ENCODE results near the gene UGT1A6.

Gene UGT1A6

GRCh38 chr2:233671290-233672161, 21.2 kb upstream of the UGT1A6 start, which contains the start of gene UGT1A9:
Gene UGT1A9 (plus strand): TSS chr2:233671898. CDS start chr2:233671935, 37 bp downstream.
- H3K27ac ChIP-seq (ENCODE audit: low read length): no peak within 1 kb of the TSS
- H3K9ac ChIP-seq (ENCODE audit: low read depth, low read length): no peak within 1 kb of the TSS
- no peak within 1 kb of the TSS for H3K4me3 ChIP-seq (ENCODE audit: low read length)
- H3K9me3 ChIP-seq (ENCODE audit: insufficient read depth, low read depth, low read length): no peaks in the 10 kb centered on the region
- H3K4me1 ChIP-seq (ENCODE audit: insufficient read depth, low read length): no peaks in the 10 kb centered on the region
- H3K36me3 ChIP-seq (ENCODE audit: insufficient read depth, low read depth, low read length): no peaks in the 10 kb centered on the region
- no peaks in the 10 kb centered on the region for H3K27me3 ChIP-seq (ENCODE audit: insufficient read depth, low read length)

- Histone ChIP-seq H3K9me3 (ENCODE audit: insufficient read depth, low read depth, low read length) (no peaks in the 10 kb centered on the region), H3K4me3 (ENCODE audit: low read length) (no peak overlapping the region), H3K4me1 (ENCODE audit: insufficient read depth, low read length) (no peaks in the 10 kb centered on the region), H3K36me3 (ENCODE audit: insufficient read depth, low read depth, low read length) (no peaks in the 10 kb centered on the region), H3K27me3 (ENCODE audit: insufficient read depth, low read length) (no peaks in the 10 kb centered on the region), H3K27ac (ENCODE audit: low read length) (no peak overlapping the region), H3K9ac (ENCODE audit: low read depth, low read length) (no peak overlapping the region)
These were observed 19.8 kb upstream of the UGT1A6 start for GRCh38 chr2:233672886-233673285.

- no peak overlapping the region for H3K27ac ChIP-seq (ENCODE audit: low read length)
These were observed 18.8 kb upstream of the UGT1A6 start for GRCh38 chr2:233673896-233674295.

GRCh38 chr2:233674314-233674713, 18.4 kb upstream of the UGT1A6 start:
- H3K9ac ChIP-seq (ENCODE audit: low read depth, low read length): no peak overlapping the region

More at GRCh38 chr2:233673896-233674295, 18.8 kb upstream of the UGT1A6 start:
- Histone ChIP-seq H3K27me3 (ENCODE audit: insufficient read depth, low read length) (no peaks in the 10 kb centered on the region), H3K9ac (ENCODE audit: low read depth, low read length) (no peak overlapping the region), H3K9me3 (ENCODE audit: insufficient read depth, low read depth, low read length) (no peaks in the 10 kb centered on the region), H3K36me3 (ENCODE audit: insufficient read depth, low read depth, low read length) (no peaks in the 10 kb centered on the region), H3K4me3 (ENCODE audit: low read length) (no peak overlapping the region), H3K4me1 (ENCODE audit: insufficient read depth, low read length) (no peaks in the 10 kb centered on the region)

GRCh38 chr2:233674995-233675394, 17.7 kb upstream of the UGT1A6 start:
- H3K9me3 ChIP-seq (ENCODE audit: insufficient read depth, low read depth, low read length): no peaks in the 10 kb centered on the region
- no peaks in the 10 kb centered on the region; the same call in 1 of the 2 replicates for H3K27me3 ChIP-seq (ENCODE audit: insufficient read depth, low read length)
- no peaks in the 10 kb centered on the region for H3K4me1 ChIP-seq (ENCODE audit: insufficient read depth, low read length)
- H3K4me3 ChIP-seq (ENCODE audit: low read length): no peak overlapping the region
- no peak overlapping the region for H3K9ac ChIP-seq (ENCODE audit: low read depth, low read length)
- H3K27ac ChIP-seq (ENCODE audit: low read length): no peak overlapping the region
- H3K36me3 ChIP-seq (ENCODE audit: insufficient read depth, low read depth, low read length): no peaks in the 10 kb centered on the region

More at GRCh38 chr2:233674314-233674713, 18.4 kb upstream of the UGT1A6 start:
- no peaks in the 10 kb centered on the region for H3K9me3 ChIP-seq (ENCODE audit: insufficient read depth, low read depth, low read length)
- H3K4me1 ChIP-seq (ENCODE audit: insufficient read depth, low read length): no peaks in the 10 kb centered on the region
- H3K27me3 ChIP-seq (ENCODE audit: insufficient read depth, low read length): no peaks in the 10 kb centered on the region; the same call in 1 of the 2 replicates
- H3K27ac ChIP-seq (ENCODE audit: low read length): no peak overlapping the region
- H3K36me3 ChIP-seq (ENCODE audit: insufficient read depth, low read depth, low read length): no peaks in the 10 kb centered on the region
- no peak overlapping the region for H3K4me3 ChIP-seq (ENCODE audit: low read length)

- no peak overlapping the region for H3K27ac ChIP-seq (ENCODE audit: low read length)
- H3K9ac ChIP-seq (ENCODE audit: low read depth, low read length): no peak overlapping the region
- no peak overlapping the region for H3K4me3 ChIP-seq (ENCODE audit: low read length)
- H3K36me3 ChIP-seq (ENCODE audit: insufficient read depth, low read depth, low read length): no peaks in the 10 kb centered on the region
- no peaks in the 10 kb centered on the region; the same call in 1 of the 2 replicates for H3K27me3 ChIP-seq (ENCODE audit: insufficient read depth, low read length)
- no peaks in the 10 kb centered on the region for H3K4me1 ChIP-seq (ENCODE audit: insufficient read depth, low read length)
- no peaks in the 10 kb centered on the region for H3K9me3 ChIP-seq (ENCODE audit: insufficient read depth, low read depth, low read length)
These were observed 16.6 kb upstream of the UGT1A6 start for GRCh38 chr2:233676046-233676445.

- H3K9me3 ChIP-seq (ENCODE audit: insufficient read depth, low read depth, low read length): no peaks in the 10 kb centered on the region
- H3K4me3 ChIP-seq (ENCODE audit: low read length): no peak overlapping the region
- H3K4me1 ChIP-seq (ENCODE audit: insufficient read depth, low read length): no peaks in the 10 kb centered on the region
- no peak overlapping the region for H3K9ac ChIP-seq (ENCODE audit: low read depth, low read length)
- H3K27me3 ChIP-seq (ENCODE audit: insufficient read depth, low read length): no peaks in the 10 kb centered on the region; the same call in 1 of the 2 replicates
- no peaks in the 10 kb centered on the region for H3K36me3 ChIP-seq (ENCODE audit: insufficient read depth, low read depth, low read length)
- H3K27ac ChIP-seq (ENCODE audit: low read length): no peak overlapping the region
These were observed 13.5 kb upstream of the UGT1A6 start for GRCh38 chr2:233679196-233679595.

GRCh38 chr2:233680361-233681045, 12.2 kb upstream of the UGT1A6 start:
- no peaks in the 10 kb centered on the region for H3K36me3 ChIP-seq (ENCODE audit: insufficient read depth, low read depth, low read length)
- H3K9me3 ChIP-seq (ENCODE audit: insufficient read depth, low read depth, low read length): no peaks in the 10 kb centered on the region
- no peaks in the 10 kb centered on the region; the same call in 1 of the 2 replicates for H3K27me3 ChIP-seq (ENCODE audit: insufficient read depth, low read length)
- H3K4me1 ChIP-seq (ENCODE audit: insufficient read depth, low read length): no peaks in the 10 kb centered on the region
- no peak overlapping the region for H3K4me3 ChIP-seq (ENCODE audit: low read length)
- H3K9ac ChIP-seq (ENCODE audit: low read depth, low read length): no peak overlapping the region
- no peak overlapping the region for H3K27ac ChIP-seq (ENCODE audit: low read length)

GRCh38 chr2:233681521-233682099, 11.1 kb upstream of the UGT1A6 start, which contains the start of gene UGT1A7:
Gene UGT1A7 (plus strand): TSS chr2:233681901. CDS start chr2:233681938, 37 bp downstream.
- no peaks in the 10 kb centered on the region; the same call in 1 of the 2 replicates for H3K27me3 ChIP-seq (ENCODE audit: insufficient read depth, low read length)

GRCh38 chr2:233684640-233685039, 8.1 kb upstream of the UGT1A6 start:
- H3K4me1 ChIP-seq (ENCODE audit: insufficient read depth, low read length): no peaks in the 10 kb centered on the region; the same call in 1 of the 2 replicates
- no peaks in the 10 kb centered on the region for H3K27me3 ChIP-seq (ENCODE audit: insufficient read depth, low read length)
- H3K9ac ChIP-seq (ENCODE audit: low read depth, low read length): no peak overlapping the region
- H3K9me3 ChIP-seq (ENCODE audit: insufficient read depth, low read depth, low read length): no peaks in the 10 kb centered on the region
- no peak overlapping the region for H3K4me3 ChIP-seq (ENCODE audit: low read length)
- no peaks in the 10 kb centered on the region for H3K36me3 ChIP-seq (ENCODE audit: insufficient read depth, low read depth, low read length)
- no peak overlapping the region for H3K27ac ChIP-seq (ENCODE audit: low read length)

More at GRCh38 chr2:233681521-233682099, 11.1 kb upstream of the UGT1A6 start, which contains the start of gene UGT1A7:
- no peaks in the 10 kb centered on the region for H3K36me3 ChIP-seq (ENCODE audit: insufficient read depth, low read depth, low read length)
- H3K9ac ChIP-seq (ENCODE audit: low read depth, low read length): no peak within 1 kb of the TSS
- H3K4me1 ChIP-seq (ENCODE audit: insufficient read depth, low read length): no peaks in the 10 kb centered on the region
- H3K9me3 ChIP-seq (ENCODE audit: insufficient read depth, low read depth, low read length): no peaks in the 10 kb centered on the region
- H3K4me3 ChIP-seq (ENCODE audit: low read length): no peak within 1 kb of the TSS
- no peak within 1 kb of the TSS for H3K27ac ChIP-seq (ENCODE audit: low read length)

GRCh38 chr2:233686928-233687327, 5.8 kb upstream of the UGT1A6 start:
- H3K36me3 ChIP-seq (ENCODE audit: insufficient read depth, low read depth, low read length): no peaks in the 10 kb centered on the region
- H3K27ac ChIP-seq (ENCODE audit: low read length): no peak overlapping the region
- H3K9ac ChIP-seq (ENCODE audit: low read depth, low read length): no peak overlapping the region
- H3K4me3 ChIP-seq (ENCODE audit: low read length): no peak overlapping the region
- H3K27me3 ChIP-seq (ENCODE audit: insufficient read depth, low read length): no peaks in the 10 kb centered on the region
- H3K9me3 ChIP-seq (ENCODE audit: insufficient read depth, low read depth, low read length): no peaks in the 10 kb centered on the region
- H3K4me1 ChIP-seq (ENCODE audit: insufficient read depth, low read length): peaks cover 3% of the 10 kb centered on the region; the same call in 1 of the 2 replicates
